HT-29 (cell line): Measurements from ENCODE around the gene PRDM15. TPM values are rescaled to one million over a fixed set of nuclear protein-coding genes. Genes with fewer than 3 reads are reported as not detected.
A peak's percentile ranks its signal among the peaks of the same experiment; 100 is the strongest.
"Not testable (repeated sequence)": the region's sequence is repeated elsewhere in the genome, so short reads cannot be mapped to it uniquely, and the experiment has no call there.

Source experiments
- DNase-seq: peaks from one replicate; pipeline ENCODE4 v3.0.0-alpha.2; 2015; ENCODE audit warnings: low spot score
- total RNA-seq: library from RNA; depleted of rRNA; stranded (reverse); fragments of >200 nt; shearing (Covaris generic); gene quantifications from 2 replicates; pipeline ENCODE4 v1.2.3, GENCODE V29; 2014

PRDM15 gene
- total RNA-seq, 1 experiment from 2014 or later: 10.9 TPM

DNA sequence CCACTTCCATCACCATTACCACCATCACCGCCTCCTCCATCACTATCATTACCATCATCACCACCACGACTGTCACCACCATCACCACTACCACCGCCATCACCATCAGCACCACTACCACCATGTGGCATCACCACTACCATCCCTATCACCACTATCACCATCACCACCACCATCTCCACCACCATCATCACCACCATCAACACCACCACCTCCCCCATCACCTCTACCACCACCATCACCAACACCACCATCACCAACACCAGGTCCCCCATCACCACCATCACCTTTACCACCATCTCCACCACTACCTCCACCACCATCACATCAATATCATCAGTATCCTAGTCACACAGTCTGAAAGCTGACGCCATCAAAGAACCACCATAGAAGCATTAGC, 72.4 kb downstream of the PRDM15 start:
- DNase-seq: no peak

DNA sequence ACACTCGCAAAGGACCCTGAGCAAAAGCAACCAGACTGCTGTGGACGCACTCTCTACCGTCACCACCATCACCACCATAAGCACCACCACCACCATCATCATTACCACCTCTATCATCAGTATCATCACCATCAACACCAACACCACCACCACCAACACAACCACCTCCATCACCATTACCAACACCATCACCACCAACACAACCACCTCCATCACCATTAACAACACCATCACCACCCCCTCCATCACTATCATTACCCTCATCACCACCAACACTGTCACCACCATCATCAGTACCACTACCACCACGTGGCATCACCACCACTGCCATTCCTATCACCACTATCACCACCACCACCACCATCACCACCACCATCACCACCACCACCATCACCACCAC, 73.5 kb downstream of the PRDM15 start:
- DNase-seq: no peak

DNA sequence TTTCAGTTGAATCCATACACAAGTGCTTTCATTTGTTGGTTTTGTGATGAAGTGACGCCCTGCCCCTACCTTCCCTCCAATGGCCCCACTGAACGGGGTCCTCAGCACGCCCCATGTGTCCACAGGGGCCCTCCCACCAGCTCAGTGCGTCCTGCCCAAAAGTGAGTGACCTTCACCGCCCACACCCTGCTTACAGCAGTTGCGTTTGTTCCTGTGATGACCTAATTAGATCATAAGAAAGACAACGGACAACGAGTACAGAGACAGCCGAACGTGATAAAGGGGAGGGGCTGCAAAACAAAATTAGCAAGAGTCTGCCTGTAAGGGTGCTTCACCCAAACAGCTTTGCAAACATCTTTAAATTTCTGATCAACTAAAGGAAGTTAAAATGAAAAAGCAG, 74.1 kb downstream of the PRDM15 start:
- no peak for DNase-seq

DNA sequence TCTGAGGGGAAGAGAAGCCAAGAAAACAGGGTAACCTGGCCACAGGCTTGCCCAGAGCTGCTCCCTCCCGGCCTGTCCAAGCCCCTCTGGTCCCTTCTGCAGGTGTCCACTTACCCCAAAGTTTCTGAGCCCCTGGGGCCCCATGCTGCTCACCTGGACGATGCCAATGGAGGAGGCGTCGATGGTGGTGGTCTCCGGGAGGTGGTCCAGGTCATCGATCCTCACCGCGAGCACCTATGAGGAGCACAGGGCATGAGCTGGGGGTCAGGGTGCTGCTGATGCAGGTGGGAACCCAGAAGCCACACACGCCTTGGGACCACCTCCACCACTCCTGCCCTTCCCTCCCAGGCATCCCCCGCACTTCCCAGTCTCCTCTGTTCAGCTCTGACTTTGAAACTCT, 74.8 kb downstream of the PRDM15 start:
- no peak for DNase-seq

DNA sequence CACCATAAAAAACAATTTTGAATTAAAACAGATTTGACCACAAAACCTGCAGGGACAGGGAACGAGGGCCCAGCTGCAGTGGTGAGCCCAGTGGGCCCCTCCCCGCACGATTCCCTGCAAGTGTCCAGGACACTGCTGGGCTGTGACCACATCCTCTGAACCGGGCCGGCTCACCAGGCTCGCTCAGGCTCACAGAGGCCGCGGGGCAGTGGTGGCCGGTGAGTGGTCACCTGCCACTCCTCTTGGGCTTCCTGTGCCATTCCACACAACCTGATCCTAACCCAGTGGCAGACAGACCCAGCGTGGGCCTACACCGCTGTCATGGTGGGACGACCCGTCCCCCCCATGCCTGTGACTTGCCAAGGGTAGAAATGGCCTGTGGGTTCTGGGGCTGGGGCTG, 75.8 kb downstream of the PRDM15 start:
- no peak for DNase-seq

DNA sequence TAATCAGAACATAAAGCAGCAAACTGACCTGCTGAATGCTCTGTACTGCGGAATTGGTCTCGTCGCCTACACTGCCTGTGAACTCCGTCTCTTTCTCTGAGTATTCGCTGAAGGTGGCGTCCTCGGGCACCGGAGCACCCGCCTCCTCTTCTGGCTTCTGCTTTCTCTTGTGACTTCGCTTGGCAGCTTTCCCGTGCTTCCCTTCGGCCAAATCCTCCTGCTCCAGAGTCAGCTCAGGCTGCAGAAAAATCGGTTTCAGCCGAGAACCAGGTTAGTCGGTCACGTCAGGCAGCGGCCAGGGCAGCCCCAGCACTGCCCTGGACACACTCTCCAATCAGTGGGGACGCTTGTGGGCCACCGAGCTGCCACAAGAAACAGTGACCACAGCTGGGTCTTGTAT, 76.5 kb downstream of the PRDM15 start:
- DNase-seq: no peak

DNA sequence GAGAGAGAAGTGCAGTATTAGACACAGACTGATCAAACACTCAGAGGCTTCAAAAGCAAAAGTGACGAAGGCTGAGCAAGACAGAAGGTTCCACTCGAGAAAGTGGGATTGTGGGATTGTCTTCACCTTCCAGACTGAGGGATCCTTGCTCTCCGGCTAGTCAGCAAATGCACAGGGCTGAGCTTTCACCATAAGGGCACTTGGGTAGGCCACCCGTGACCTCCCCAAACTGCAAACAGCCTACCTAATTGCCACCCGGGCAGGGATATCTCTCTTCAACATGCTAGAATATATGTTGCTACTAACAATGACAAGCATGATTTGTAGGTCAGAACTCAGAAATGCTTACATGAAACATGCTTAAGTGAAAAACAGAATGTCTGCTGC, 77.0 kb downstream of the PRDM15 start:
- DNase-seq: no peak

DNA sequence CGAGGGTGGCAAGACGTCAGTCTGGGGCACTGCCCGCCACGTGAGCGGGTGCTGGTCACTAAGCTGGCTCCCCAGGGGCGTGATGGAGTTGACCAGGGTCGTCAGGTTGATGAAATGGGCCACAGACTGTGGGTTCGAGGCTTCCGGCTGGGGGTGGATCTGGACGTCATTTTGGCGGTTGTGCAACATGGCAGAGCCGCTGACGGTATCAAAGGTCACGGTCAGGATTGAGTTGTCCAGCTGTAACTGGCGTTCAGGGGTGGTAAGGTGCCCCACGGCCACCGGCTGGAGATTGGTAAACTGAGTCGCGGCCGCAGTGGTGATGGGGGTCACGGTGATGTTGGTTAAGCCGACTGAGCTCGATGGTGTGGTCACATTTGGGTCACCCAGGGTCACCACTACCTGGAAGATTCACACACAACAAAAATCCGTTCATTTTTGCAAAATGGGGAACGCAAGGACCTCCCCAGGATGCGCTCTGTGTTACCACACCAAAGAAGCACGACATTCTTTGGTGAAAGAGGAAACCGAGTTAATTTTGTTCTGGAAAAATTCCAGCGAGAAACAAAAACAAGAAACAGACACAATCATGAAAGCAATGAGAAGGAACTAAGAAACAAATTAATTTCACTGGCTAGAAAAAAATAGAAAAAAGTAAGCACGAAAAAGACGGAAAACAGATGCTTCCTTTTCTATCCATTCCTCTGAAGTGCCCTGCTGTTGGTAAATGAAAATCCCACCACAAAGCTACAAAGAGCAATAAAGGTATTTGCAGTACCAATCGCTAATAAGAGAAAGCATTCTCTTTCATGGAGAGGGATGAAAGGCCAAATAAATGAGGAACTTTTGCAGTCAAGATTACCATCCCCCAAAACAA, 77.6 kb downstream of the PRDM15 start:
- no peak for DNase-seq

DNA sequence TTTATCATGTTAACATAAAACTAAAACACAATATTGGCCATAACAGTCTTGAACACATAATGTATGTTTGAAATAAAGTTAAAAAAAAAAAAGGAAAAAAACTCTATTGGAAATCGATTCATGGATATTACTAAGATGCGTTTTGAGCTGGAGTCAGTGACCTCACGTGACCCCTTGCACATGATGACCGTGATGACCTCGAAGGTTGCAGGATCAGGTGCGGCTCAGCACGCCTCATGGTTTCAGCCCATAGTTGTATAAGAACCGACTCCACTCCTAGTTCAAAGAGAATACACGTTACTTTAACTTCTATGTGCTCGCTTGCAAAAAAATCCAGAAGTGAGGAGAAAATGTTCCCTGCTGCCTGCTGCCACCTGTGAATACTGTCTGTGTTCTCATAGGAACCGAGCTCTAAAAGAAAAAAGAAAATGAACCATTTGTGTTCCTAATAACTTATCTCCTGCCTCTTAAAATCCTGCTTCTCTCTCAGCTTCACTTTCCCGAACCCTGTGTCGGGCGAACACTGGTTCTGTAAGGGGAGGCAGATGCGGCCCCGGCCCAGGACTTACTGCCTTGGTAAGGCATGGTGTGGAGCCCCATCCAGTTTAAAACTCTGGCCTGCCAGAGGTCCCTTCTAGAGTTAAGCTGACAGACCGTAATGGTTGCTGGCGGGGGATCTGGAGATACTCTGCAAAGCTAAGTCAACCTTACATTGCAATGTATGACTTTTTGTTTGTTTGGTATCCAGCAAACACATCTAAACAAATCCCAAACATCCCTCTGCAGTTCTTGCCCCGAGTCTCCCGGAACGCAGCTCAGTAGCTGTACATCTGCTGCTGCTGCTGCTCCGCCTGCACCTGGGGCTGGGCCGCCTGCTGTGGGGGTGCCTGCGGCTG, 78.5 kb downstream of the PRDM15 start:
- no peak for DNase-seq

DNA sequence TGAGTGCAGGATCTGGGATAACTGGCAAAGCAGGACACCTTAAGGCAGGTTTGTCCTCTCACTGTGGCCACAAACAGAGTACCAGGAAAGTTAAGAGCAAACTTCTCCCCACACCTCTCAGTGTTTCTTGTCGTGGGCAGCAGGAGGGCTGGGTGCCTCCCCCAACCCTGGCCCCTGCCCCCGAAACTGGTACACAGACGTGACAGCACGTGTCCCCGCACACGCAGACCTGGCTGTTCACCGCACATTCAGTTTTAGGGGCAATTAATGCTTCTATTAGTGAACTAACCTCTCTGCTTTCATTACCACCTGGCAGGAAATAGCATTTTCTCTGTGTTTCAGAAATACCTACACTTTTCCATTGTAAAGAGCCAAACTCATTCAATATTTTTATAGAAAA, 79.4 kb downstream of the PRDM15 start:
- no peak for DNase-seq

DNA sequence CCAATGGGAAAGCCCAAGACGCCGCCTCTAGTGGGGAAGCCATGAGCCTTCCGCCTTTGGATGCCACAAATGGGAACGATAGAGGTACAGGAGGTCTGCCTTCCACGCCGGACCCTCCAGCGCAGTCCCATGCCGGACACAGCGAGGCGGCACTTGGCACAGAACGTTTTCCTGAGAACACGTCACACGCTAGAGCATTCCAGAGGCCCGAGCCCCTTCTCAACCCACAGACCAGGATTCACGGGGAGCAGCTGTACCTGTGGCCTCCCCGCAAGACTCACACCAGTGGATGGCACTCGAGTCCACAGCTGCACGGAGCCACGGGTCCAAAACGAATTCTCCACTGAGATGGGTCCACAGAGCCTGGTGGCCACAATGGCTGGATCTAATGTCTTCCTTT, 80.8 kb downstream of the PRDM15 start:
- no peak for DNase-seq

DNA sequence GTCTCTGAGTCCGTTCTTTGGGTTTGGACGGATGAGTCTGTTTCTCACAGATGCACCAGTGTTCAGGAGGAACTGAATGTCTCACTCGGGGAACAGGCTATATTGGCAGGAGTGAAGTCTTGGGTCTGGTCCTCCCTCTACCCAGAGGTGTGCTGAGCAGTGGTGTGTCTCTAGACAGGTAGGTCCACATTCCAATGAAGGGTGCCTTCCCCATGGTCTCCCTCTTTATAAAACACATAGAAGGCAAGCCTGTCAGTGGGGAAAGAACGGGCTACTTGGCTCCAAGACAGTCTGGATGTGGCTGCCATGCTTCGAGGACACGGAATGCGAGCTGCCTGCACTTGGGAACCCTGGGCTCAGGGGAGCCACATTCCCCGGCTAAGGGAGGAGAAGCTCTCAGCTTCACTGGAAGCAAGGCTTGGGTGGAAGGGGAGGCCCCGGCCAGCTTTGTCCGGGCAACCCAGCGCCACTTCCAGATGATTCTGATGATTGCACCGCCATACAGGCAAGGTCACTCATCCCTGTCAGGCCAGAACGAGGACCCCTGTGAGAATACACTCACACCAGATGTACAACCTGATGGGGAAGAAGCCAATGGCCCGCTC, 82.6 kb downstream of the PRDM15 start:
- no peak for DNase-seq

DNA sequence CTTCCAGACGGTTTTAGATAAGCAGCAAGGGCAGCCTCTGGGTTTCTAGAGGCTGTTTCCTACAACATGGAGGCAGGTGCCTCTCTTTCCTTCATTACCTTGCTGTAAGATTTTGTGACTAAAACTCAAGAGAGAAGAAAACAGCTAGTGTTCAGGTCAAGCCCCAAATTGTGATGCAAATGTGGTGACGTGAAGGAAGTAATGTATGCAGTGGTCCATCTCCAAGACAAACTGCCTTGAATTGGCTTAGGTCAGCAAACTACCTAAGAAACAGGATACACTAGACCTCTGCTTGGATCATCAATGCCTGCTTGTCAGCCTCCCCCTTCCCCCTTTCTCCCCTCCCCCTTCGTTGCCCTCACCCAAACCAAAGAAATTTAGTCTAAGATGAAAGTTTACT, 83.4 kb downstream of the PRDM15 start:
- DNase-seq: no peak

DNA sequence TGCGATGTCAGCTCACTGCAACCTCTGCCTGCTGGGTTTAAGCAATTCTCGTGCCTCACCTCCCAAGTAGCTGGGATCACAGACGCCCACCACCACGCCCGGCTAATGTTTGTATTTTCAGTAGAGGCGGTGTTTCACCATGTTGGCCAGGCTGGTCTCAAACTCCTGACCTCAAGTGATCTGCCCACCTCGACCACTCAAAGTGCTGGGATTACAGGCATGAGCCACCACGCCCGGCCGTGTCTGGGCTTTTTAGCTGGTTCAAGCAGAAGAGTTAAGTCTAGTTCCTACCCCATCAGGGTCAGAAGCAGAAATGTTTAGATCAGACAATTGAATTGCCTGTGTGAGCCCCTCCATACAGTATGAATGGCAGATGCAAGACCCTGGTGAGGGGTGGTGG, 84.5 kb downstream of the PRDM15 start:
- no peak for DNase-seq

DNA sequence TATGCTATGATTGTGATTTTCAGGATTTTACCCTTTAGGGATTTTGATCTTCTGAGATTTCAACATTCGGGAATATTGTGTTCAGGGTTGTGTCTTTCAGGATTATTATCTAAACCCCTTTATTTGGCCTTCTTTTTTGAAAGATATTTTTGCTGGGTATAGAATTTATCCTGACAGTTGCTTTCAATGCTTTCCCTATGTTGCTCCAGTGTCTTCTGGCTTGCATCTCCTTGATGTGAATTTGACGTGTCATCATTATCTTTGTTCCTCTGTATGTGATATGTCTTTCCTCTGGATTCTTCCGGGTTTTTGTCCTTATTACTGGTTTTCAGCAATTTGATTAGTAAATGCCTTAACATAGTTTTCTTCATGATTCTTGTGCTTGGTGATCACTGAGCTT, 86.4 kb downstream of the PRDM15 start:
- DNase-seq: no peak

DNA sequence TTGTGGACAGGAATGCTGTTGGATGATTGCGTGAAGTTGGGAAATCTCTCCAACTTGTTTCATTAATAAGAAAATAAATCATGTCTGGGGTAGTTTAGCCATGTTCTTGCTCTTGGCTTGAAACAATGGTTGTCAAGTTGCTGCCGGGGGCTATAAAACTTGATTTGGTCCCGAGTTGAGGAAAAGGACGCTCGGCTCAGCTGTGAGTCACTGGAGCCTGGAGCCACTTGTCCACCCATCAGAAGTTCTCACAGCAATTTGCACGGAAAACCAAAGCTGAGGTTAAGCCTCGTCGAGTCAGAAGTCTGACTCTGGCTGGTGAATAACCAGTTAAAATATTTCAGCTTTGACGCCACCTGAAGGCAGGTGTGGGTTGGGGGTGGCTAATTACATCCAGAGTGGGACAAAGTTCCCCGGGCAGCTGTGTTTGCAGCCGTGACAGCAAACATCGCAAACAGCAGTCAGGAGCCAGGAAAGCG, 92.6 kb downstream of the PRDM15 start:
- peak; percentile 55 for DNase-seq

DNA sequence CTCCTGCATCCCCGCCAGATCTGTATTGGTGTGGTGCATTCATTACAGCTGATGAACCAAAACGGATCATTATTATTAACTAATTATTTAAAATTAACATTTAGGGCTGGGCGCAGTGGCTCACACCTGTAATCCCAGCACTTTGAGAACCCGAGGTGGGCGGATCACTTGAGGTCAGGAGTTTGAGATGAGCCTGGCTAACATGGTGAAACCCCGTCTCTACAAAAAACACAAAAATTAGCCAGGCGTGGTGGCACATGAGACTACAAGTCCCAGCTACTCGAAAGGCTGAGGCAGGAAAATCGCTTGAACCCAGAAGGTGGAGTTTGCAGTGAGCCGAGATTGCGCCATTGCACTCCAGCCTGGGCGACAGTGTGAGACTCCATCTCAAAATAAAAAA, 93.9 kb downstream of the PRDM15 start:
- DNase-seq: not testable (repeated sequence)

DNA sequence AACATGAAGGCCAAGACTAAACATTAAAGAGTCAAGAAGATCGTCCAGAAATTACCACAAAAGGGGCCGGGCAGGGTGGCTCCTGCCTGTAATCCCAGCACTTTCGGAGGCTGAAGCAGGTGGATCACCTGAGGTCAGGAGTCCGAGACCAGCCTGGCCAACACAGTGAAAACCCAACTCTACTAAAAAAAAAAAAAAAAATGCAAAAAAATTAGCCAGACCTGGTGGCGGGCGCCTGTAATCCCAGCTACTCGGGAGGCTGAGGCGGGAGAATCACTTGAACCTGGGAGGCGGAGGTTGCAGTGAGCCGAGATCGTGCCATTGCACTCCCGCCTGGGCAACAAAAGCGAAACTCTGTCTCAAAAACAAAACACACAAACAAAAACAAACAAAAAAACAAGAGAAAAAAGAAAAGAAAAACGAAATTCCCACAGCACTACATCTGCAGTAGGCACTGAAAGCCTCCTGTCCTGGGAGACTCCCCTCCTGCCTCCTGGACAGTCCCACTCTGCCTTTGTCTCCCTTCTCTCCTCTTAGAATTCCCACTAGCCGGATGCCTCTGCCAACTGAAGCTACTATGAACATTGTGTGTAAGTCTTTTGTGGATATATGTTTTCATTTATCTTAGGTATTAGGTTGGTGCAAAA, 94.6 kb downstream of the PRDM15 start:
- no peak for DNase-seq

DNA sequence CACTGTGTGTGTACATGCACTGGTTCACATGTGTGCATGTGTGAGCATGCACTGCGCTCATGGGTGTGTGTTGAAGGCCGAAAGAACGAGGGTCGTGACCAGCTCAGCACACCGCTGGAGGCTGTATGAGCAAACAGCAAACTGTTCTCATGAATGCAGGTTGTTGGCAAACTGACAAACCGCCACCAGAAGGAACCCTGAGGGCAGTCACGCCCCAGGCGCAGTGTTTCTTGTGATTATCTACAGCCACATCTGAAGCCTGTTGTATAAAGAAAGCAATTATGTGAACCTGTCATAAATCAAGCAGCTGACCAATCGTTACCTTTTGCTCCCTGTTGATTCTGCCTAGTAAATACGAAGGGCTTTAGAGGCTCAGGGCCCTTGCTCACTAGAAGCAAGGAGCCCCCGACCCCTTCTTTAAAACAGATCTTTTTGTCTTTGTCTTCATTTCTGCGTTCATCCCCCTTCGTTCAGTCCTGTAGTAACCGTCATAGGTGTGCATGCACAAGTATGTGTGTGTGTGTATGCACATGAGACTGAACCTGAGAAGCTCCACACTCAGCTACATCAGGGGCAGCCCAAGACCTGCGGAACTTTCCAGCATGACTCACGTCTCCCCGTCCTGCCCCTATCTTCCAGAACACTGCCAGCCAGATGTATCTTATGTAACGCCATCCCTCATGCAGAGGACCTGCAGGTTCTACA, 95.5 kb downstream of the PRDM15 start:
- DNase-seq: peak; percentile 90

DNA sequence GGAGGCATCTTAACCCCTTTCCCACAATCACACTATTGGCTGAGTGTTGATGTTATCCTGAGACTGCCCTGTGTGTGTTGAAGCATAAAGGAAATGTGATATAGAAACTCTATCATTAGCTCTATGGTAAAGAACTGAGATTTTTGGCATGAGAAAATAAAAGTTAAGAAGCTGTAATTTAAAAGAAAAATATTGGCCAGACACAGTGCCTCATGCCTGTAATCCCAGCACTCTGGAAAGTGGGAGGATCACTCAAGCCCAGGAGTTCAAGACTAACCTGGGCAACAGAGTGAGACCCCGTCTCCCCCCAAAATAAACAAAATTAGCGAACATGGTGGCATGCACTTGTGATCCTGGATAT, 98.1 kb downstream of the PRDM15 start:
- no peak for DNase-seq
